HuH-7.5 (cell line): ENCODE measurements around the gene MLANA.
"Not testable (repeated sequence)": the region's sequence is repeated elsewhere in the genome, so short reads cannot be mapped to it uniquely, and the experiment has no call there.

Source experiments
- DNase-seq: peaks from one replicate; pipeline ENCODE4 v3.0.0; 2011; ENCODE audit warnings: low spot score

MLANA gene

GRCh38 chr9:5869315-5870019 is 21.2 kb upstream of the MLANA start:
- DNase-seq, result peak; percentile 34

GRCh38 chr9:5870020-5870339 is 20.7 kb upstream of the MLANA start:
- DNase-seq, result no peak

- DNase-seq, result no peak
Measured at GRCh38 chr9:5870691-5871090, 20.0 kb upstream of the MLANA start.

GRCh38 chr9:5871785-5872184 is 18.9 kb upstream of the MLANA start:
- DNase-seq, result no peak

- DNase-seq, result no peak
Measured at GRCh38 chr9:5872511-5872910, 18.2 kb upstream of the MLANA start.

- DNase-seq, result no peak
Measured at GRCh38 chr9:5873439-5873838, 17.2 kb upstream of the MLANA start.

- no peak for DNase-seq
Measured at GRCh38 chr9:5874048-5874447, 16.6 kb upstream of the MLANA start.

- DNase-seq, result no peak
Measured at GRCh38 chr9:5876026-5876425, 14.7 kb upstream of the MLANA start.

GRCh38 chr9:5876711-5877110 is 14.0 kb upstream of the MLANA start:
- no peak for DNase-seq

GRCh38 chr9:5879419-5880181 is 11.1 kb upstream of the MLANA start:
- DNase-seq, result no peak

- DNase-seq, result not testable (repeated sequence)
Measured at GRCh38 chr9:5882244-5883012, 8.3 kb upstream of the MLANA start.

GRCh38 chr9:5884191-5884590 is 6.5 kb upstream of the MLANA start:
- DNase-seq, result no peak

GRCh38 chr9:5886114-5886939 is 4.4 kb upstream of the MLANA start:
- DNase-seq, result peak; percentile 36

GRCh38 chr9:5892456-5893133 is 1.9 kb downstream of the MLANA start:
- DNase-seq, result no peak

GRCh38 chr9:5893134-5893505 is 2.4 kb downstream of the MLANA start:
- no peak for DNase-seq

GRCh38 chr9:5893591-5894236 is 3.0 kb downstream of the MLANA start:
- peak; percentile 23 for DNase-seq

GRCh38 chr9:5894237-5894959 is 3.7 kb downstream of the MLANA start:
- no peak for DNase-seq

- DNase-seq, result no peak
Measured at GRCh38 chr9:5895782-5896181, 5.1 kb downstream of the MLANA start.

- DNase-seq, result no peak
Measured at GRCh38 chr9:5896863-5897262, 6.2 kb downstream of the MLANA start.

- DNase-seq, result no peak
Measured at GRCh38 chr9:5897851-5898250, 7.2 kb downstream of the MLANA start.
